H9 (cell line): ENCODE results near the gene KLHDC3. TPM values are rescaled to one million over a fixed set of nuclear protein-coding genes. Genes with fewer than 3 reads are reported as not detected.
A peak's percentile ranks its signal among the peaks of the same experiment; 100 is the strongest.

Source experiments
- DNase-seq: peaks from one replicate; pipeline ENCODE4 v3.0.0-alpha.2; 2017
- H2AFZ ChIP-seq: one replicate; pipeline ENCODE4 v1.6.1; 2013; ENCODE audit warnings: mild to moderate bottlenecking, low read length, control low read depth, moderate library complexity
- H2AK5ac ChIP-seq: 2 replicates; pipeline ENCODE4 v1.6.1; 2013; ENCODE audit warnings: low read length, control low read depth, mixed read lengths; ENCODE audit not compliant: insufficient read length
- H2BK120ac ChIP-seq: one replicate; pipeline ENCODE4 v1.6.1; 2013; ENCODE audit warnings: low read depth, mild to moderate bottlenecking, low read length, control low read depth, inconsistent platforms; ENCODE audit not compliant: poor library complexity, severe bottlenecking
- H2BK12ac ChIP-seq: 2 replicates; pipeline ENCODE4 v1.6.1; 2013; ENCODE audit warnings: low read length, control low read depth, mixed read lengths, low read depth; ENCODE audit not compliant: insufficient read length
- H2BK15ac ChIP-seq: 2 replicates; pipeline ENCODE4 v1.6.1; 2013; ENCODE audit warnings: low read depth, low read length, control low read depth
- H2BK20ac ChIP-seq: one replicate; pipeline ENCODE4 v1.6.1; 2013; ENCODE audit warnings: low read depth, mild to moderate bottlenecking, low read length, control low read depth, inconsistent platforms; ENCODE audit not compliant: poor library complexity, severe bottlenecking
- H2BK5ac ChIP-seq: 2 replicates; pipeline ENCODE4 v1.6.1; 2013; ENCODE audit warnings: low read length, control low read depth, mixed read lengths; ENCODE audit not compliant: insufficient read length
- H3K14ac ChIP-seq: 2 replicates; pipeline ENCODE4 v1.6.1; 2013; ENCODE audit warnings: low read length, control low read depth; ENCODE audit not compliant: insufficient read depth
- H3K18ac ChIP-seq: 2 replicates; pipeline ENCODE4 v1.6.1; 2013; ENCODE audit warnings: low read depth, mild to moderate bottlenecking, mixed read lengths, low read length, control low read depth; ENCODE audit not compliant: insufficient read length
- H3K23ac ChIP-seq: 2 replicates; pipeline ENCODE4 v1.6.1; 2013; ENCODE audit warnings: low read length, control low read depth, mixed read lengths, low read depth; ENCODE audit not compliant: insufficient read length
- H3K23me2 ChIP-seq: 2 replicates; pipeline ENCODE4 v1.6.1; 2013; ENCODE audit warnings: low read depth, mild to moderate bottlenecking, mixed read lengths, low read length, control low read depth; ENCODE audit not compliant: insufficient read length, poor library complexity, severe bottlenecking
- H3K27ac ChIP-seq: 2 replicates; pipeline ENCODE4 v1.5.1; 2013; ENCODE audit warnings: low read length, control low read depth, mixed read lengths, low read depth; ENCODE audit not compliant: insufficient read length
- H3K27me3 ChIP-seq: 2 replicates; pipeline ENCODE4 v1.6.1; 2013; ENCODE audit warnings: low read length, control low read depth, inconsistent platforms; ENCODE audit not compliant: insufficient read depth
- H3K4ac ChIP-seq: 2 replicates; pipeline ENCODE4 v1.6.1; 2013; ENCODE audit warnings: low read depth, mild to moderate bottlenecking, control low read depth, inconsistent platforms, low read length, moderate library complexity
- H3K4me1 ChIP-seq: 2 replicates; pipeline ENCODE4 v1.6.1; 2013; ENCODE audit warnings: low read length, control low read depth, inconsistent platforms; ENCODE audit not compliant: insufficient read depth
- H3K4me2 ChIP-seq: 2 replicates; pipeline ENCODE4 v1.6.1; 2013; ENCODE audit warnings: low read length, control low read depth, mixed read lengths; ENCODE audit not compliant: insufficient read length, insufficient read depth
- H3K56ac ChIP-seq: 2 replicates; pipeline ENCODE4 v1.6.1; 2013; ENCODE audit warnings: low read depth, mild to moderate bottlenecking, mixed read lengths, low read length, control low read depth; ENCODE audit not compliant: insufficient read length
- H3K79me1 ChIP-seq: 2 replicates; pipeline ENCODE4 v1.6.1; 2013; ENCODE audit warnings: low read depth, mild to moderate bottlenecking, moderate library complexity, low read length, control low read depth, inconsistent platforms; ENCODE audit not compliant: insufficient read depth, poor library complexity, severe bottlenecking
- H3K79me2 ChIP-seq: 2 replicates; pipeline ENCODE4 v1.6.1; 2013; ENCODE audit warnings: low read length, control low read depth, inconsistent platforms; ENCODE audit not compliant: insufficient read depth
- H3K9ac ChIP-seq: 2 replicates; pipeline ENCODE4 v1.6.1; 2013; ENCODE audit warnings: low read length, control low read depth, mixed read lengths; ENCODE audit not compliant: insufficient read length; ENCODE audit errors: extremely low read depth
- H3K9me3 ChIP-seq: one replicate; pipeline ENCODE4 v1.6.1; 2013; ENCODE audit warnings: low read depth, low read length, inconsistent platforms; ENCODE audit not compliant: control insufficient read depth
- H3T11ph ChIP-seq: one replicate; pipeline ENCODE4 v1.6.1; 2013; ENCODE audit warnings: mild to moderate bottlenecking, low read length, control low read depth, inconsistent platforms
- H4K20me1 ChIP-seq: one replicate; pipeline ENCODE4 v1.6.1; 2013; ENCODE audit not compliant: control insufficient read depth, insufficient read length, insufficient read depth
- H4K5ac ChIP-seq: 2 replicates; pipeline ENCODE4 v1.6.1; 2013; ENCODE audit warnings: low read depth, mild to moderate bottlenecking, mixed read lengths, low read length, control low read depth; ENCODE audit not compliant: insufficient read length
- H4K8ac ChIP-seq: replicated peaks from 2 replicates; pipeline ENCODE4 v1.6.1; 2013; ENCODE audit warnings: low read length, control low read depth, mixed read lengths, low read depth; ENCODE audit not compliant: insufficient read length
- H4K91ac ChIP-seq: 2 replicates; pipeline ENCODE4 v1.6.1; 2013; ENCODE audit warnings: low read depth, mild to moderate bottlenecking, moderate library complexity, mixed read lengths, low read length, control low read depth; ENCODE audit not compliant: insufficient read length
- H3K27ac Mint-ChIP-seq, 3 experiments: 2 replicates in 2 of 3; 3 replicates in 1 of 3; pipeline ENCODE4 v1.8.0; 2020 to 2021; ENCODE audit warnings: mixed read lengths in 3 of 3, mild to moderate bottlenecking in 1 of 3, moderate library complexity in 1 of 3
- H3K27me3 Mint-ChIP-seq: 2 replicates; pipeline ENCODE4 v1.8.0; 2021; ENCODE audit warnings: low read depth, mild to moderate bottlenecking, moderate library complexity, mixed read lengths
- H3K36me3 Mint-ChIP-seq, 3 experiments: 2 replicates in 2 of 3; 3 replicates in 1 of 3; pipeline ENCODE4 v1.8.0; 2020 to 2021; ENCODE audit warnings: low read depth in 3 of 3, mixed read lengths in 3 of 3; ENCODE audit not compliant: insufficient read depth in 1 of 3
- H3K4me1 Mint-ChIP-seq, 2 experiments: 2 replicates each; pipeline ENCODE4 v1.8.0; 2020; ENCODE audit warnings: mixed read lengths in 2 of 2
- H3K4me3 Mint-ChIP-seq, 2 experiments: 2 replicates in 1 of 2; 3 replicates in 1 of 2; pipeline ENCODE4 v1.8.0; 2020 to 2021; ENCODE audit warnings: mild to moderate bottlenecking in 2 of 2, mixed read lengths in 2 of 2, moderate library complexity in 1 of 2
- H3K9me3 Mint-ChIP-seq, 2 experiments: 2 replicates in 1 of 2; 3 replicates in 1 of 2; pipeline ENCODE4 v1.8.0; 2020; ENCODE audit warnings: mild to moderate bottlenecking in 2 of 2, mixed read lengths in 2 of 2, moderate library complexity in 1 of 2
- WGBS: extraction: QIAGEN DNeasy Blood & Tissue Kit; methylation state at CpG from one replicate; pipeline ENCODE4 v1.1.7; 2013; ENCODE audit warnings: missing lambda C conversion rate, low lambda C conversion rate, mixed read lengths; ENCODE audit not compliant: insufficient read length; ENCODE audit errors: extremely low coverage; 5-methylcytosine and 5-hydroxymethylcytosine counted together
- total RNA-seq: library from RNA; stranded (reverse); gene quantifications from 2 replicates; pipeline ENCODE4 v1.2.1, GENCODE V29; 2021
- TF ChIP-seq, protein P1 (sequence below): fragments of 200-600 bp; sonication (generic); conservative IDR thresholded peaks from 3 replicates; pipeline ENCODE4 v1.8.0; 2021; ENCODE audit warnings: antibody characterized with exemption, mild to moderate bottlenecking

KLHDC3 gene
- total RNA-seq, 1 experiment from 2014 or later: 146 TPM

DNA sequence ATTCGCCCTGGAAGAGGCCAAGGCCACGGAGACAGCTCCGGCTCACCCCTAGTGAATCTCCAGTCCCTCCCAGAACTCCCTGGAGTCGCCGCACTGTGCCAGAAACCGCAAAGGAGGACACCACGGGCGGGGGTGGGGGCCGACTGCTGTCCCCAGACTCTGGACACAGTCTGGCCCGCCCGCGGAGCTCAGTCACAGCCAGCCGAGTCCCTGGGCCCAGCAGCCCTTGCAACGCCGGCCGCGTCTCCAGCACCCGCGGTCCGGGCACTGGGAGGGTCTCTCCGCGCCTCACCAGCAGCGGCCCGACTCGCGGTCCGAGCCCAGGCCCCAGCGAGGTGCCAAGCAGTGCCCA is 35.6 kb upstream of the KLHDC3 start:
- Histone ChIP-seq H2BK20ac (no peak overlapping the region), H4K91ac (no peak overlapping the region), H2AFZ (no peak overlapping the region), H2BK15ac (no peak overlapping the region), H2BK12ac (no peak overlapping the region), H3K23ac (no peak overlapping the region), H4K20me1 (no peaks in the 10 kb centered on the region), H3K14ac (no peak overlapping the region), H2AK5ac (no peak overlapping the region), H3K27ac (no peak overlapping the region), H3K56ac (no peak overlapping the region), H3K9me3 (no peaks in the 10 kb centered on the region), H3K79me1 (no peaks in the 10 kb centered on the region), H2BK5ac (no peak overlapping the region), H3K4ac (no peak overlapping the region), H4K8ac (no peak overlapping the region), H3K27me3 (no peaks in the 10 kb centered on the region), H3K4me2 (peak overlapping the region; percentile 76), H3K4me1 (no peaks in the 10 kb centered on the region; the same call in 1 of the 2 replicates), H3K79me2 (no peaks in the 10 kb centered on the region), H2BK120ac (no peak overlapping the region), H3T11ph (no peak overlapping the region), H3K9ac (peak overlapping the region; percentile 2), H3K23me2 (peaks cover 11% of the 10 kb centered on the region), H4K5ac (no peak overlapping the region), H3K18ac (no peak overlapping the region)
- peaks cover 4 to 10% (median 7%) of the 10 kb centered on the region in 3 experiments; a peak in 4 of 7 replicates for H3K36me3 Mint-ChIP-seq
- no peaks in the 10 kb centered on the region for H3K27me3 Mint-ChIP-seq
- peak overlapping the region; percentile 83 to 87 for H3K4me3 Mint-ChIP-seq
- peak; percentile 41 for DNase-seq
- peak overlapping the region in 2 of 3 experiments; percentile 44 to 53; a peak in 2 of 7 replicates for H3K27ac Mint-ChIP-seq
- H3K4me1 Mint-ChIP-seq: peaks cover 13 to 17% of the 10 kb centered on the region in 2 experiments
- no peaks in the 10 kb centered on the region for H3K9me3 Mint-ChIP-seq
- TF ChIP-seq, protein P1, sequence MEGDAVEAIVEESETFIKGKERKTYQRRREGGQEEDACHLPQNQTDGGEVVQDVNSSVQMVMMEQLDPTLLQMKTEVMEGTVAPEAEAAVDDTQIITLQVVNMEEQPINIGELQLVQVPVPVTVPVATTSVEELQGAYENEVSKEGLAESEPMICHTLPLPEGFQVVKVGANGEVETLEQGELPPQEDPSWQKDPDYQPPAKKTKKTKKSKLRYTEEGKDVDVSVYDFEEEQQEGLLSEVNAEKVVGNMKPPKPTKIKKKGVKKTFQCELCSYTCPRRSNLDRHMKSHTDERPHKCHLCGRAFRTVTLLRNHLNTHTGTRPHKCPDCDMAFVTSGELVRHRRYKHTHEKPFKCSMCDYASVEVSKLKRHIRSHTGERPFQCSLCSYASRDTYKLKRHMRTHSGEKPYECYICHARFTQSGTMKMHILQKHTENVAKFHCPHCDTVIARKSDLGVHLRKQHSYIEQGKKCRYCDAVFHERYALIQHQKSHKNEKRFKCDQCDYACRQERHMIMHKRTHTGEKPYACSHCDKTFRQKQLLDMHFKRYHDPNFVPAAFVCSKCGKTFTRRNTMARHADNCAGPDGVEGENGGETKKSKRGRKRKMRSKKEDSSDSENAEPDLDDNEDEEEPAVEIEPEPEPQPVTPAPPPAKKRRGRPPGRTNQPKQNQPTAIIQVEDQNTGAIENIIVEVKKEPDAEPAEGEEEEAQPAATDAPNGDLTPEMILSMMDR: no peak
- WGBS: no CpG with 5 or more reads among the region's 28 CpGs
